Ishikawa (cell line): ENCODE data around the gene TRDMT1.

ENCODE experiments used
- CEBPB ChIP-seq: IDR thresholded peaks from 2 replicates; pipeline ENCODE4 v1.6.1; 2012
- CREB1 ChIP-seq: IDR thresholded peaks from 2 replicates; pipeline ENCODE4 v1.6.1; 2012; ENCODE audit warnings: low read depth
- EGR1 ChIP-seq: IDR thresholded peaks from 2 replicates; pipeline ENCODE4 v1.6.1; 2012
- EP300 ChIP-seq: IDR thresholded peaks from 2 replicates; pipeline ENCODE4 v1.6.1; 2012; ENCODE audit warnings: borderline replicate concordance
- FOXM1 ChIP-seq: IDR thresholded peaks from 2 replicates; pipeline ENCODE4 v1.6.1; 2012; ENCODE audit warnings: low read depth, borderline replicate concordance
- MAX ChIP-seq: IDR thresholded peaks from 2 replicates; pipeline ENCODE4 v1.6.1; 2012
- NFIC ChIP-seq: IDR thresholded peaks from 2 replicates; pipeline ENCODE4 v1.6.1; 2012
- RAD21 ChIP-seq: IDR thresholded peaks from 2 replicates; pipeline ENCODE4 v1.6.1; 2012; ENCODE audit warnings: low read depth
- REST ChIP-seq: IDR thresholded peaks from 2 replicates; pipeline ENCODE4 v1.6.1; 2012; ENCODE audit warnings: low read depth, mild to moderate bottlenecking
- TAF1 ChIP-seq: IDR thresholded peaks from 2 replicates; pipeline ENCODE4 v1.6.1; 2012; ENCODE audit warnings: low read depth, mild to moderate bottlenecking
- TCF12 ChIP-seq: IDR thresholded peaks from 2 replicates; pipeline ENCODE4 v1.6.1; 2012; ENCODE audit warnings: low read depth
- TEAD4 ChIP-seq: IDR thresholded peaks from 2 replicates; pipeline ENCODE4 v1.6.1; 2012
- USF1 ChIP-seq: IDR thresholded peaks from 2 replicates; pipeline ENCODE4 v1.6.1; 2012
- YY1 ChIP-seq: IDR thresholded peaks from 2 replicates; pipeline ENCODE4 v1.6.1; 2012; ENCODE audit warnings: low read depth
- ZBTB7A ChIP-seq: IDR thresholded peaks from 2 replicates; pipeline ENCODE4 v1.6.1; 2012; ENCODE audit warnings: low read depth

The TRDMT1 gene

GRCh38 chr10:17122052-17122451 is 79.4 kb downstream of the TRDMT1 start:
- TF ChIP-seq CREB1: no peak
- TF ChIP-seq REST: no peak
- no peak for TF ChIP-seq EGR1

- TF ChIP-seq NFIC (no peak), USF1 (no peak), TCF12 (no peak), CEBPB (no peak), MAX (no peak), REST (no peak), TAF1 (no peak), ZBTB7A (no peak), YY1 (no peak), EGR1 (no peak), FOXM1 (no peak), EP300 (no peak), TEAD4 (no peak)
These were observed 80.8 kb downstream of the TRDMT1 start for GRCh38 chr10:17120694-17121093.

GRCh38 chr10:17119845-17120244 is 81.6 kb downstream of the TRDMT1 start:
- no peak for TF ChIP-seq YY1
- TF ChIP-seq MAX: no peak
- TF ChIP-seq CREB1: no peak
- TF ChIP-seq USF1: no peak
- no peak for TF ChIP-seq TEAD4
- no peak for TF ChIP-seq EGR1
- no peak for TF ChIP-seq TAF1
- no peak for TF ChIP-seq CEBPB
- TF ChIP-seq REST: no peak
- TF ChIP-seq RAD21: no peak
- no peak for TF ChIP-seq FOXM1
- no peak for TF ChIP-seq ZBTB7A
- TF ChIP-seq TCF12: no peak
- no peak for TF ChIP-seq NFIC
- no peak for TF ChIP-seq EP300

- TF ChIP-seq FOXM1 (no peak), CEBPB (no peak), MAX (no peak), YY1 (no peak), TAF1 (no peak), CREB1 (no peak), ZBTB7A (no peak)
These were observed 85.3 kb downstream of the TRDMT1 start for GRCh38 chr10:17116193-17116592.

- TF ChIP-seq ZBTB7A (no peak), TCF12 (no peak), CREB1 (no peak), CEBPB (no peak), FOXM1 (no peak), YY1 (no peak), NFIC (no peak), TEAD4 (no peak)
These were observed 85.8 kb downstream of the TRDMT1 start for GRCh38 chr10:17115683-17116082.
